ENCODE data around the gene GABRG3.

GRCh38 chr15:27062951-27063350 lies 92.0 kb downstream of the GABRG3 start:
- no peak for TF ChIP-seq CTCF (IDR thresholded peaks at IDR 0.05; ENCODE audit: insufficient read depth, low read depth, low read length)
- TF ChIP-seq EZH2 (IDR thresholded peaks at IDR 0.05; ENCODE audit: insufficient read depth, low read length): no peak

Data from astrocyte (in vitro differentiated cells and primary cell).